Right kidney (tissue), 1 donor: ENCODE results near the gene EFL1.

Experiments used
- DNase-seq: peaks from one replicate; pipeline ENCODE4 v3.0.0-alpha.2; 2016

EFL1 gene

DNA sequence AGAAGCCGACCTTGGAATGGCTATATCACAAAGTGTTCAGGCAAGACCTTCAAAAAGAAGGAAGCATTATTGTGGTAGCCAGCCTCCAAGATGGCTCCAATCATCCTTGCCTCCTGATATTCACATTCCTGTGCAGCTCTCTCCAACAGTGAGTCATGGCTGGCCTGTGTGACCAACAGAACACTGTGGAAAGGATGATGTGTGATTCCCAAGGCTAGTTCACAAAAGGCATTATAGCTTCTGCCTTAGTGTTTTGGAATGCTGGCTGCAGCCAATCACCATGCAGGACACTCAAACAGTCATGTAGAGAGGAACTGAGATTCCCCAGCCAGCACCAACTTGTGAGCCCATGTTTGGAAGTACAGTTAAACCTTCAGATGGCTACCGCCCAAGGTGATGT, 102.6 kb downstream of the EFL1 start:
- DNase-seq, result no peak

GRCh38 chr15:82158811-82159210, 103.7 kb downstream of the EFL1 start:
- no peak for DNase-seq

DNA sequence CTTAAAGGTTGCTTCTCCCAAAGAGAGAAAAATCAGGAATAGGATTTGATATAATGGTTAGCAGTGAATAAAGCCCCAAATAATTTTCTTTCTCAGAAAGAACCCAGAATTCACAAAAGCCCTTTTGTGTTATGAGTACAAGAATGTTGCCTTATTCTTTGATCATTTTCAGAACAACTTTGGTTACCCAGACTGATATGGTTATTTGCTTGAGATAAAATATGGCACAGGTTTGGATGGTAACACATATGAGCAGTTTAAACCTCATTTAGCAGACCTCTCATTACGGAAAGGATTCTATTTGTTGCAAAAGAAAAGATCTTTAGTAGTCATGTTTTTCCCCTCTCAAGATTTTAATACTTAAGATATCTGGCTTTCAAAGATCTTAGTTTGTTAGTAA, 111.9 kb downstream of the EFL1 start:
- no peak for DNase-seq

GRCh38 chr15:82146990-82147461, 115.5 kb downstream of the EFL1 start:
- DNase-seq, result no peak

DNA sequence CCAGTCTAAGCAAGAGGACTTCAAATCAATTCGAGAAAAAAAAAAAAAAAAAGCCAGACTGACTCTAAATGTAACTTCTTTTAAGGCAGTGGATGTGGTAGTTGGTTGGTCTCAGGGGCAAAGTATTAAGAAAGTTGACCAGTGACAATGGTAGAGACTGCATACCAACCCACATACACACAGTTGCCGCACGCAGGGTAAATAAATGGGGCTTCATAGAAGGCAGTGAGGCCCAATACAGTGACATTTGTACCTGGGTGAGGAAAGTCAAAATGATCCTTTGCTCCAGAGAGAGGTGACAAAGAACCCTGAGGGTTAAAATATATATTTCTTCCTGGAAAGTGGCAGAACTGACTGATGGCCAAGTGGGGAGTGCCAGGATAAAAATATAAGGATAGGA, 116.0 kb downstream of the EFL1 start:
- DNase-seq, result no peak

DNA sequence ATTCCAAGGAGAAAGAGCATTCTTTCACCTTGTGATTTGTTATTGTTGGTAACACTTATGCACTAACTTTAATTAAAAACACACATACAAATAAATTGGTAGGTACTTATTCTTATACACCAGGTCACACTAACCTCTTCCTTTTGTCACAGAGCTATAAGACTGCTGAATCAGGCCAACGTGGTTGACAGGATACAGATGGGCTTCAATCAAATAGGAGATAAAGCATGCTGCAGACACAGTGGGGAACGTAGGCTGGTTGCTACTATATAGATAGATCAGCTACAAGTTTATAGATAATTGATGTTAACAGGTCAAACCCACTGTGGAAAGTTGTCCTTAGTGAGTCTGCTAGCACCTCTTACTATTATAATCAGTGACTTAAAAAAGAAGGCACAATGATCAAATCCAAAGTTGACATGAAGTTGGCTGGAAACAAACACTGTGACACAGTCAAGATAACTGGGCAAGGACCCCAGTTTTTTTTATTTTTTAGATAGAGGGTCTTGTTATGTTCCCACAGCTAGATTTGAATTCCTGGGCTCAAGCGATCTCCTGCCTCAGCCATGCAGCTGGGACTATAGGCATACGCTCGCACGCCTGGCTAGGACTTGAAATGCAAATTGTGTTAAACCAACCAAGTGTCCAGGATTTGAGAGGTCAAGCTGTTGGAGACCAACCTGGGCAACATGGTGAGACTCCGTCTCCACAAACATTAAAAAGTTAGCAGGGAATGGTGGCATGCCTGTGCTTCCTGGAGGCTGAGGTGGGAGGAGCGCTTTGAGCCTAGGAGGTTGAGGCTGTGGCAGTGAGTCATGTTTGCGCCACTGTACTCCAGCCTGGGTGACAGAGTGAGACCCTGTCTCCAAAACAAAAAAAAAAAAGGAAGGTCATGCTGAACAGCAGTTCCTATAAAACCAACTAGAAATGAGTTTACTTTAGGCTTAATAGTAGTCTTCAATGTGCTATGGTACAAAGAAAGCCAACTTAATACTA, 118.8 kb downstream of the EFL1 start:
- DNase-seq, result no peak

DNA sequence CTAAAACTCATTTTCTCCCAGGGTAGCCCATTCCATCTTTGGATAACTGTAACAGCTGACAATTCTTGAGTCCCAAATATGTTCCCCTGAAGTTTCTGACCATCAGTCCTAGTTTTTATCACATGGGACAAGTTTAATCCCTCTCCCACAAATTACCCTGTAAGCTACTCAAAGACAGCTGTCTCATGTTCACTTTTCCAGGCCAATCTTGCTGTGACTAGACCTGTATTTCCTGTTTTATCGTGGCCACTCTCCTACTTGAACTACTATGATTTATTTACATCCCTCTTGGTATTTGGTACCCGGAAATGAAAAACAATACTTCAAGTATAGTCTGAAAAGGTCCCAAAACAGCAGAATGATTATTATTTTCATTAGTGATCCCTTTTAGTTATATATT, 121.6 kb downstream of the EFL1 start:
- no peak for DNase-seq

- peak; percentile 53 for DNase-seq
Measured at GRCh38 chr15:82139823-82140268, 122.7 kb downstream of the EFL1 start.

GRCh38 chr15:82138306-82138705, 124.2 kb downstream of the EFL1 start:
- DNase-seq, result no peak

DNA sequence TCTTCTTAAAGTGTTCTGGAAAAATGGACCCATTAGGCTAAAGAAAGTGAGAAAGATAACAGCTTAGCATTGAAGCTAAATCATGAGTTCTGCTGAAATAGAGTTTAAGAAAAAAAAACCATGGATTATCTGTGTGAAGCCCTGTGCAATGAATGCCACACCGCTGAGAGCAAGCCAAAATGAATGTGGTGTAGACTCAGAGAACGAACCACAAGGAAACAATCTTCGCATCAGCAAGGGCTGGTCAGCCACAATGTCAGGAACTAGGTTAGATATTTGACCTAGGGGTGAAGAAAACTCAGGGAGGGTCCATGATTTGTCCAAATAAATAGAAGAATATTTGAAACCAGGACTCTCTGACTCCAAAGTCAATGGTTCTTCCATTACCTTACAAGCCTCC, 125.3 kb downstream of the EFL1 start:
- no peak for DNase-seq

GRCh38 chr15:82136120-82136519, 126.4 kb downstream of the EFL1 start:
- DNase-seq, result no peak

- DNase-seq, result no peak
Measured at GRCh38 chr15:82135638-82136037, 126.9 kb downstream of the EFL1 start.

DNA sequence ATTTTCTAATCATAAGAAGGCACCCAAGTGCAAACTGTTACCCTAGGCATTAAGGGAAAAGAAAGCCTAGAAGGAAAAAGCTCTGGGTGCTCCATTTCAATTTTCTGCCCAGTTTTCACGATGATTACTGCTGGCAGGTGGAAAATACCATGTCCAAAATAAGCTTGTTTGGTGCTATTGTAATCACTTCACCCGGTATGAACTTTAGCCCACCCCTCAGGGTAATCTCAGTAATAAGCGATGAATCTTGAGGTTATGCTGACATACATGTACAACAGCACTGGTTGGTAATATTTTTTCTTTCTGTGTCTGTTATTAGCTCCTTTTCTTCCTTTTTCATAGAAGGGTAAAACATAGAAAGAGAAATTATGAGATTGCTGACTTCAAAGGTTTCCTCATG, 128.1 kb downstream of the EFL1 start:
- DNase-seq, result no peak

DNA sequence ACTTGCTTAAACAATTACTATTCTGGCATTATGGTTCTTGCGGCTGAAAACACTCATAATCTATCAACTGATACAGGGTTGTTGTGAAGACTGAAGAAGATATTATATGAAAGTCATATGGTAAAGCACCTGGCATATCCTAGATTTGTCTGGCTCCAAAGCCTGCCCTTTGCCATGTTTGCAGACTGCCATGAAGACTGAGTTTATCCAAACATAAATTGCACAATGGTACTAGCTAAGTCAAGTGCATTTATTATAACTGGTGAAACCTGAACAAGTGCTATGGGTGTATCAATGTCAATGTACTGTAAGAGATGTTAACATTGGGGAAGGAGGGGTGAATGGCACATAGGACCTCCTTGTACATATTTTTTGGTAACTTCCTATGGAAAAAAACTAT, 129.3 kb downstream of the EFL1 start:
- DNase-seq, result no peak

DNA sequence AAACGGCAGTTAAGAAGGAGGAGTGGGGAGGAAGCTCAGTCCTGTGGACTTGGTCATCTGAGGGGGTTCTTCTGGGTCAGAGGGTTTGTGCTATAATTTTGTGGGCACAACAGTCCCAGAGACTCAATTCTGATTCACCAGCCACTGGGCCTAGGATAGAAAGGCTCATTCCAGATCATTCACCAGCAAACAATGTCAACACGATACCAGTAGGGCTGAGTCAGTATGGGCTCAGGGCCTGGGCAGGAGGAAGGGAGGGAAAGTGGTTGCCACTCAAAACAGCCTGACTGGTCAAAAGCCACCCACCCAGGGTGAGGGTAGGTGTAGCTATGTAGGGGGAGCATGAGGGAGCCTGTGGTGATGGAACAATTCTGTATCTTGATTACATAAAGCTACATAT, 129.8 kb downstream of the EFL1 start:
- DNase-seq, result no peak

GRCh38 chr15:82132096-82132495, 130.4 kb downstream of the EFL1 start:
- DNase-seq, result no peak

DNA sequence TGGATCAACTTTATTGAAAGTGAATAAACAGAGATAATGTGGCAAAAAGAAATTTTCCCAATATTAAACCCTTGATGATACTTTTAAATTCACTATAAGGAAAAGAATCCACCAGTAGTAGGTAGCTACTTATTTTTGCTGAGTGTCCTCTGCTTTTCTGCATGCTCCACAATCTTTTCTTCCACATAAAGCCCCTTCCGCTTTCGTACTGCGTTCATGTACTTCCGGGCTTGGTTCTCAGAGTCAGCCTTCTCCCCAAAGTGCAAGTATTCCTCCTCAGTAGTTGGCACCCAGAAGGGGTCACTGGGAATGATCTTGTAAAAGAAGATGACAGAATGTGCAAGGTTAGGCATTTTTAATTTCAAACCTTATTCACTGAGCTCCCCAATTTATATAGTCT, 132.3 kb downstream of the EFL1 start:
- DNase-seq, result no peak

GRCh38 chr15:82129761-82130160, 132.8 kb downstream of the EFL1 start:
- DNase-seq, result peak; percentile 37

DNA sequence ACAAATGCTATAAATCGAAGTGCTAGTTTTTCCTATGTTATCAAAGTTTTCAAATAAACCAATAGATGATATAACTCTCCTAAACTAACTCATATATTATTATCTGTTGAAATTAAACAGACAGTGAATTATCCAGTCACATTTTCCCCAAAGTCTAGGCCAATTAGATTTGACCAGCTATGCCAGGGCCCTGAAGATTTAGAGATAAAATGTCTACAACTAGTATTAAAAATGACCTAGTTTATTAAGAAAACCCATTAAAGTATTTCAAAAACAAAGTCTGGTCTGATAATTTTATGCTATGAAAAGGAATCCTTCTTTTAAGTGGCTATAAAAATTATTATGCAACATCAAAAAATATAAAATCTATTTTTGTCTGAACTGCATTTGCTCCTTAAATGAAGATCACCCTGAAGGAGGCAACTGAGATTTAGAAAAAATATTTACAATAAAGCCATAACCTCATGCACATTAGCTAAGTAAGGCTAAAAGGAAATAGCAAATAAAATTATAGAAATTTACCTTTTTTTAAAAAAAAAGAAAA, 133.3 kb downstream of the EFL1 start:
- DNase-seq, result no peak

DNA sequence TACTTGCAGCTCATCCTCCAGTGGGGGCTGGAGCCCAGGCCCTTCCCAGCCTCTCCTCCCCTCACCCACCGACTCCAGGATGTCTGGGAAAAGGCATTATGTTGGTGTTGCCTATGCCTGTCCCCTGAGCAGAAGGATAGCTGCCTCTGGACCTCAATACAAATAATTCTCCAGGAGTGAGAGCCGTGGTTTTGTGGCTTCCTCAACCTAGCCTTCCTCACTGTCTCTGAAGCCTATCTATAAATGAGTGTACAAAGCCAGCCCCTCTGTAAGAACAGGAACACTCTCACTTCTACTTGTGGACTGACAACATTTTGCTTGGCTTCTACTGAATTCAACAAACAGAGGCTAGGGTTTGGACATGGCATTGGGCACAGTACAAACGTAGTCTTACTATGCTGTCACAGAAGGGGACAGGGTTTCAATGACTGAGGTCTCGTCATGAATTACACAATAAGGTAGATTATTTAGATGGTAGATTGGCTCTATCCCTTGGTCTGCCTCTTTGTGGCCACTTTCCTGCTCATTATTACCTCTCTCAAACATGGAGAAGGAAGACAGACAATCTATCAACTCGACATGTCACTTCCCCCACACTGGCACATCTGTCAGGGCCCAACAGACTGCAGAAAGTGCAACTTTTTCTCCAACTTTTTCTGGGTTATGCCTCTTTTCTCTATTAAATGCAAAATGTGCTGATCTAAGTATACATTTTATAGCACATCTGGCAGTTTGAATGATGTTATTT, 134.0 kb downstream of the EFL1 start:
- no peak for DNase-seq

GRCh38 chr15:82127581-82127980, 135.0 kb downstream of the EFL1 start:
- DNase-seq, result no peak

- no peak for DNase-seq
Measured at GRCh38 chr15:82126346-82126745, 136.2 kb downstream of the EFL1 start.
